Measurements from ENCODE around the gene PDK2.

PDK2 gene

GRCh38 chr17:50094753-50095619, at the start of gene PDK2:
Gene PDK2, plus strand, starts transcription at chr17:50095351. Its CDS starts 85 bp downstream, at chr17:50095436.
- peak; percentile 76 to 88 for DNase-seq

DNA sequence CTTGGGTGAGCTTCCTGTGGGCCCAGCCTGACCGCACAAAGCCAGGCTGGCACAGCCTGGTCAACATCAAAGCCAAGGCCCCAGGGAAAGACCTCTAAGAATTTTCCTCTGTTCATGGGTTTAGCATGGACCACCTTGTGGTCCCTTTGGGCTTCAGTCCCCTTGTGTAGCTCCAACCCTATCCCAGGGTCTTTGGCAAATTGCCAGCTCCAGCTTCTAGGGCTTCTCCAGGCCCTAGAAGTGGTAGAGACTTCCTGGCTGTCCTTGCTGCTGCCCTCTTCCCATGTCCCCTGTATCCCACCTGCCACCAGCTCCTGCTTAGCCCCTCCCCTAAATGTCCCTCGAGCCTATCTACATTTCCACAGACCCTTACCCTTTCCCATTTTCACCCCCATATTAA, 49.0 kb upstream of the PDK2 start:
- no peak for DNase-seq

DNA sequence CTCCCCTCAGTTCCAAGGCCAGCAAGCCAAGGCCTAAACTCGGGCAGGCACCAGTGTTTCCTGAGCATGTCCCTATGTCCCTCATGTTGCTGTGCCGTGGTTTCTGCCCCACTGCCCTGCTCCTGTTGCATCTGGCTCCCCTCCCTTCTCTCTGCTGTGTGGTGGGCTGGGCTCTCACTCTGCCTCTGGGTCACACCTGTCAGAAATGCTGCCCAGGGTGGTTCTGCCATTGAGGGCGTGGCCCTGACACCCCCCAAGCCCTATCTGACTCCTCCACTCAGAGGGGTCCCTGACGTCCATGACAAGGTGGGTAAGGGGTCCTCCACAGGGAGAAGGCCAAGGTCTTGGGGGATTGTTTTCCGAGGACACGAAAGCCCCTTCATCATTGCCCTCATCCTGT, 48.5 kb upstream of the PDK2 start:
- no peak for DNase-seq

DNA sequence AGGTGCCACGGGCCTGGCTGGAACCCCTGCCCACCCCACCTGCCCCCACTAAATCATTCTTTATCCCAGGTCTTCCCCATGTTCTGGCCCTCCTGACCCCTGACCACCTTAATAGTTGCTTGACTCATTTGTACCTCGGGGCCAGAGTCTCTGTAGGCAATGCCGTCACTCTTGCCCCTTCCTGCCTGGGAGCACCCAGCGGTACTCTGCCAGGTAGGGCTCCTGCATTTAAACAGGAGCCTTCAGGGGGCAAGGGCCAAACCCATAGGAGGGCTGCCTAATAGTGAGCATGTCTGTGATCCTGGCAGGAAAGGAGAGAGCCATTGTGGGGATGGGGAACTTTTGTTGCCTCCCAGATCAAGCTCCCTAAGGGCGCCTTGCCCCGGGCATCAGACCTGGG, 48.1 kb upstream of the PDK2 start:
- no peak for DNase-seq

DNA sequence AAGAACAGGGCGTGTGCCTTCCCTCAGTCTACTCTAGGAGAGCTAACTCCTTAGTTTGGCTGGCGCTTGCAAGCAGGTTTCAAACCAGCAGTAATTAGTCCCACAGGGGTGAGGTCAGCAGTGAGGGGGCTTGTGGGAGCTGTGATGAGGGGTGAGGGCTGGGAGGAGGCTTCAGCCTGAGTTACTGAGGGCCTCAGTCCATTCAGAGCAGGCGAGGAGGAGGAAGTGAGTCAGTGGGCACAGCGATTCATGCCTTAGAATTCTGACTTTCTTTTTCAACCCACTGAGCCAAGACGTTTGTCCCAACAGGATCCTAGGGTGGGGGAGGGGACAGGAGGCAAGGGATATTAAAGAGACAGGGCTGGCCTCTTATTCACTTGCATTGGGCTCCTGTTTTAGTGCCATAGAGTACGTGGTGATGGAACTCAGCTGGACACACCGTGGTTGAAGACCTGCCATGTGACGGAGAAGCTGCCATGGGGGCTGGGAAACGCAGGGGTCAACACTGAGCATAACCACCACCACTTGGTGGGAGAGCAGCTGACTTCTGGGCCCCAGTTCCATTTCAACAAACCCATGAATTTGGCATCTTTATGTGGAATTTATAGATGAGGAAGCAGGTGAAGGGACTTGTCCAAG, 47.5 kb upstream of the PDK2 start:
- DNase-seq: peak in 1 of 2 experiments; percentile 70

DNA sequence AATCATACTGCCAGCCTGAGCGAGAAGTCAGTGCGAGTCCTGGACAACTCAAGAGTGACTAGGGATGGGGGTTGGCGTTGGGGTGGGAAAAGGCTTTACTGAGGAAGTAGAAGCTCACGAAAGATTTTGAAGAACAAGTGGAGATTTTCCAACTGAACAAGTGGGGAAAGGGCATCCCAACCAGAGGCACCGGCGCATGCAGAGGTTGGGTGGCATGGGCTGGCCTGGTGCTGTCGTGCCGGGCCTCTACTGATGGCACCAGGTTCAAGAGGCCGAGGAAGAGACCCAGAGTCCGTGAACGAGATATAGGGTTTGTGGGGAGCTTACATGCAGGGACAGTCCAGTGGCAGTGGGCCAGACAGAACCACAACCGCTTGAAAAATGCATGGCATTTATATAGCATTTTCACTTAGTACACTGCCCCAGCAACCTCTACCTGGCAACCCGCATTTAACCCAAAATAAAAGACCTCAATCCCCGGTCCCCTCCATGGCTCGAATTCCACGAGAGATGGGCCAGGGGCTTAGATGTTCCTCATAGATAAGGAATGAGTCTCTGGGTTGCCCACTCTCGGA, 46.9 kb upstream of the PDK2 start:
- no peak for DNase-seq

GRCh38 chr17:50048988-50049387, 46.2 kb upstream of the PDK2 start:
- no peak for DNase-seq

DNA sequence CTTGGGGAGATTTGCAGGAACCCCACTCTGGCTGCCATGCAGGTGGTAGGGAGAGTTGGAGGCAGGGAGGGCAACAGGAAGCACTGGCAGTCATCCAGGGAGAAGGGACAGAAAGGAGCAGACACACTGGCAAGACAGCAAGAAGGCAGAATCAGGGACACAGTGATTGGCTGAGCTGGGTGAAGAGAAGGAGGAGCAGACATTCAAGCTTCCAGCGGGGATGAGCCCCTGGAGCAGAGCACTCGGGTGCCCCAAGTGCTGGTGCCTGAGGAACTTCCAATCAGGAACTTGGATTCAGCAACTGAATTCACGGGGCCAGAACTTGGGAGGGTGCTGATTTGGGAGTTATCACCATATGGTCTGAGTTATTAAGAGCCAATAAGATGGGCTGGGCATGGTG, 45.5 kb upstream of the PDK2 start:
- peak in 1 of 2 experiments; percentile 37 for DNase-seq

GRCh38 chr17:50050431-50051032, 44.6 kb upstream of the PDK2 start:
- peak in 1 of 2 experiments; percentile 72 for DNase-seq

DNA sequence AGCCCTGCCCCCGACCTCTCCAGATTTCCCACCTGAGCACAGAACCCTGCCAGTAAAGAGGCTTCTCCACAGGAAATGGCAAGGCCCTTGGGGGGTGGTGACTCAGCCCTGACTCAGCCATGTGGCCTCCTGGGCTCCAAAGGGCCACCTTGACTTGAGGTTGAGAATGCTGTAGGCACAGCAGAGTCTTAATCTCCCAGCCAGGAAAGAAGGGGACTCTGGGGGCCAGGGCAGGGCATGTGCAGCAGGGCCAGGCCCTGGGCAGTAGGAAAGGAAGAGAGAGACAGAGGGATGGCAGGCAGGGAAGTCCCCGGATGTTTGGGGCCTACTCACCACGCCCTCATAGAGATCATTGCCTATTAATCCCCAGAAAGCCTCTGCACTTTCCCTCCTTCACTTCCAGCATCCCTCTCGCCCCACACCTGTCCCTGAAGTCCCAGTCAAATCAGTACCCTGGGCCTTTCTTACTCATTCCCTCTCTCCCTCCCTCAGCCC, 44.0 kb upstream of the PDK2 start:
- peak; percentile 90 to 94 for DNase-seq

- no peak for DNase-seq
Observed at GRCh38 chr17:50051606-50052005, 43.5 kb upstream of the PDK2 start.

DNA sequence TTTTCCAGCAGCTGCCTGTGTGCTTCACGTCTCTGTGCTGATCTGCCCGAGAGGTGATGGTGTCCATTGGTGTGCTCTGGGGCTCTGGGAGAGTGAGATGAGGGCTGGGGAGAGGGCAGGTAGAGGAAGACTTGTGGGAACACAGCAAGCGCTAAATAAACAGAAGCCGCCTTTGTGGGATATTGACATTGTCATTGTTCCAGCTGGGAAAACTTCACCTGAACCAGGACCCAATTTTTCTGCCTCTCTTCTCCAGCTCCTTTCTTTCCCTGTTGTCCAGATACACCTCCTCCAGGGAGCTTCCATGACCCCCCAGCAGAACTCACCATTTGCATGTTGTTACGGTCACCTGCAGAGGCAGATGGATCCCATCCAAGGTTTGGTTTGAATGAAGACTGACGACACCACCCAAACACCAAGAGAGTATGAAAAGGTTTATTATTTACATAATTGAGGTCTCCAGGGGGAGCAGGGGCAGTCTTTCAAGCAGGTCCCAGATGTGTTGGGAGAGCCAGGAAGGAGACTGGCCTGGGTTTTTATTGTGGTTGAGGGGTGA, 42.8 kb upstream of the PDK2 start:
- DNase-seq: no peak

GRCh38 chr17:50052822-50053653, 42.1 kb upstream of the PDK2 start:
- peak in 1 of 2 experiments; percentile 39 for DNase-seq

GRCh38 chr17:50053654-50053960, 41.5 kb upstream of the PDK2 start:
- DNase-seq: peak in 1 of 2 experiments; percentile 39

GRCh38 chr17:50055055-50055425, 40.1 kb upstream of the PDK2 start:
- peak; percentile 62 to 74 for DNase-seq

- DNase-seq: peak; percentile 90 to 95
Observed at GRCh38 chr17:50055426-50056216, 39.5 kb upstream of the PDK2 start, which contains the start of gene ITGA3. Gene ITGA3, plus strand, starts transcription at chr17:50056110. Its CDS starts 330 bp downstream, at chr17:50056440.

GRCh38 chr17:50056217-50056960, 38.8 kb upstream of the PDK2 start:
- DNase-seq: peak in 1 of 2 experiments; percentile 82

GRCh38 chr17:50056961-50057330, 38.2 kb upstream of the PDK2 start:
- peak in 1 of 2 experiments; percentile 68 for DNase-seq

DNA sequence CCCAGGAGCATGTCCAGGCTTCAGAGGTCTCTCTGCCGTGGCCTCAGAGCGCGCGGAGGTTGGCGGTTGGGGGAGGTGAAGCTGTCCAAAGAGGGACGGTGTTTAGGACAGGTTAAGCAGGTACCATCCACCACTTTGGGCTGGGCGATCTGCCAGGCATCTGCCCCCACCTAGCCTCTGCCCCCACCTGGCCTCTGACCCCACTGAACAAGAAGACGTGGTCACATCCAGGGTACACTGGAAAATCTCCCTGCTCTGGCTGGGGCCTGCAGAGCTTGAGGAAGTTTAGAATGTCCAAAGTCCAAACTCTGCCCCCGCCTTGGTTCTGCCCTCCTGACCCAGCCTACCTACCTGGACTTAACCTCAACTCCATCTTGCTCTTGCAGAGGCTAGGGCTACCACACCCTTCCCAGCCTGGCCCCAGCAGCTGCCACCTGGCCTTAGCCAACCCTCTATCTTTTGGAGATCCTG, 37.6 kb upstream of the PDK2 start:
- no peak for DNase-seq

DNA sequence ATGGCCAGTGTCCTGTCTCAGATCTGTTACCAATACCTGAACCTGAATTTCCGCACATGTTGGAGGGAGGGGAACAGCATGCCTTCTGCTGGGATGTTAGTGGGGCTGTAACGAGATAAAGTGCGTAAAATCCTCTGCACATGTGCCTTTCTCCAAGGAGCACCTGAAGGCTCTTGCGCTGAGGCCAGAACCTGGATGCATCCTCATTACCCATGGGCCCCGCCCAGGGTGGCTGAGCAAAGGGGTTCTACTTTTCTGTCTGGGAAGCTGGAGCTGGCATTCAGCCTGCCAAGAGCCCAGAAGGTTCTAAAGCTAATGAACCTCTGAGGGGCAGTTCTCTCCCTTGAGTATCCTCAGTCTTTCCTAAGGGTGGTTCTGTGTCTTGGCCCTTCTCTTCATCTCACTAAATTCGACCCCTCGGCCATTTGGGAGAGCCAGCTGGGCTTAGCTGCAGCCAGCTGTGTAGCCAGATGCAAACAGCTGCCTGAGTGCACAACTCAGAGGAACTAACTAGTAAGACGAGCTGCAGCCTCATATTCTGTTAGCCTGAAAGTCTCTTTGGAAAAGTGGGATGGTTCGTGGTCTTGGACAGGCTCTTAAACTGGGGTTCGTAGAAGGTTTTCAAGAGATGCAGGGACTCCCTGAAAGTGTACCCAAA, 36.7 kb upstream of the PDK2 start:
- DNase-seq: peak in 1 of 2 experiments; percentile 38
